Parietal lobe (tissue), 1 donor: ENCODE results near the gene ISL2. TPM values are rescaled to one million over a fixed set of nuclear protein-coding genes. Genes with fewer than 3 reads are reported as not detected.

Experiments
- total RNA-seq: library from RNA; depleted of rRNA; stranded (reverse); fragments of >200 nt; gene quantifications from one replicate; pipeline ENCODE4 v1.2.3, GENCODE V29; 2014

The ISL2 gene
- not detected for total RNA-seq

GRCh38 chr15:76336254-76337058 lies at the start of gene ISL2:
ISL2 (plus strand) TSS chr15:76336773; CDS start chr15:76336884, 111 bp downstream.

GRCh38 chr15:76311100-76311953 lies 25.2 kb upstream of the ISL2 start, which contains the start of gene ETFA:
ETFA (minus strand) TSS chr15:76311469; CDS start chr15:76311388, 81 bp downstream.

Other genes starting within 250 kb of the ISL2 start
- 49.8 TPM for gene ETFA, start 25.3 kb upstream of the ISL2 start, total RNA-seq